ENCODE measurements around the gene ZIC3. TPM values are rescaled to one million over a fixed set of nuclear protein-coding genes. Genes with fewer than 3 reads are reported as not detected.

The ZIC3 gene
- not detected in 5 replicates for total RNA-seq (2022; extraction: Qiagen RNA extraction; ENCODE audit: low read depth)

GRCh38 chrX:137565921-137566745 is at the start of gene ZIC3:
Gene ZIC3, plus strand, starts transcription at chrX:137566127. Its CDS starts 565 bp downstream, at chrX:137566692.

All from A549 treated with CpdA at 1 μM for 4 hours (cell line).